HL-60 (cell line): ENCODE measurements around the gene PLA2G7.

Experiments
- GABPA ChIP-seq: IDR thresholded peaks from 2 replicates; pipeline ENCODE4 v1.6.1; 2012; ENCODE audit warnings: low read depth
- POLR2AphosphoS5 ChIP-seq: IDR thresholded peaks from 2 replicates; pipeline ENCODE4 v1.6.1; 2012; ENCODE audit warnings: low read depth
- REST ChIP-seq: IDR thresholded peaks from 2 replicates; pipeline ENCODE4 v1.6.1; 2012; ENCODE audit warnings: low read depth; ENCODE audit not compliant: insufficient replicate concordance
- TF ChIP-seq, protein P1 (sequence below): IDR thresholded peaks from one replicate; pipeline ENCODE4 v1.5.1; 2011; ENCODE audit warnings: low read length, control low read depth, inconsistent platforms; ENCODE audit not compliant: insufficient read depth

DNA sequence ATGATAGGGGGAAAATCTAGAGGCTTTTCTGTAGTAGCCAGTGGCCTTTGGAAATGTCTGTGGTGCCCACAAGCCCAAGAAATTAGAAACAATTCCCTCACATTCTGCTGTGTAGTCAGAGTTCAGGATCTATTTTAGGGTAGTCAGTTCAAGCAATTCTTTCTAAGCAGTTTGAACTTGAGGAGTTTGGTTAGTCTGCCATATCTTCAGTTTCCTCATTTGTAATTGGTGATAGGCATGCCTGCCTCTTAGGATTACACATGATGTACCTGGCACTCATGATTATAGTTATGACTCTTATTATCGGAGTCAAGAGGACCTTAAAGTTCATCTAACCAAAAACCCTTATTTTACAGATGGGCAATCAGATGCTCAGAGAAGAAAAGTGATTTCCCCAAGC lies 36.8 kb upstream of the PLA2G7 start:
- TF ChIP-seq, protein P1, sequence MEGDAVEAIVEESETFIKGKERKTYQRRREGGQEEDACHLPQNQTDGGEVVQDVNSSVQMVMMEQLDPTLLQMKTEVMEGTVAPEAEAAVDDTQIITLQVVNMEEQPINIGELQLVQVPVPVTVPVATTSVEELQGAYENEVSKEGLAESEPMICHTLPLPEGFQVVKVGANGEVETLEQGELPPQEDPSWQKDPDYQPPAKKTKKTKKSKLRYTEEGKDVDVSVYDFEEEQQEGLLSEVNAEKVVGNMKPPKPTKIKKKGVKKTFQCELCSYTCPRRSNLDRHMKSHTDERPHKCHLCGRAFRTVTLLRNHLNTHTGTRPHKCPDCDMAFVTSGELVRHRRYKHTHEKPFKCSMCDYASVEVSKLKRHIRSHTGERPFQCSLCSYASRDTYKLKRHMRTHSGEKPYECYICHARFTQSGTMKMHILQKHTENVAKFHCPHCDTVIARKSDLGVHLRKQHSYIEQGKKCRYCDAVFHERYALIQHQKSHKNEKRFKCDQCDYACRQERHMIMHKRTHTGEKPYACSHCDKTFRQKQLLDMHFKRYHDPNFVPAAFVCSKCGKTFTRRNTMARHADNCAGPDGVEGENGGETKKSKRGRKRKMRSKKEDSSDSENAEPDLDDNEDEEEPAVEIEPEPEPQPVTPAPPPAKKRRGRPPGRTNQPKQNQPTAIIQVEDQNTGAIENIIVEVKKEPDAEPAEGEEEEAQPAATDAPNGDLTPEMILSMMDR: no peak
- TF ChIP-seq POLR2AphosphoS5: no peak
- TF ChIP-seq REST: no peak
- no peak for TF ChIP-seq GABPA
